CD4-positive, alpha-beta T cell treated with Interleukin-1 beta for 1 hour (primary cell): ENCODE data around the gene CAPN10.

Experiments
- DNase-seq, 2 donors: peaks; one replicate each; pipeline ENCODE4 v3.0.0-alpha.2; 2020 to 2022

CAPN10 gene

GRCh38 chr2:240626531-240627300 is 40.2 kb downstream of the CAPN10 start:
- peak; percentile 27 to 65 for DNase-seq

GRCh38 chr2:240627736-240628506 is 41.4 kb downstream of the CAPN10 start:
- no peak for DNase-seq

- no peak for DNase-seq
Observed at GRCh38 chr2:240628507-240628807, 41.9 kb downstream of the CAPN10 start.

GRCh38 chr2:240628808-240629618 is 42.5 kb downstream of the CAPN10 start:
- DNase-seq = no peak

- no peak for DNase-seq
Observed at GRCh38 chr2:240629619-240629967, 43.1 kb downstream of the CAPN10 start.

- DNase-seq = no peak
Observed at GRCh38 chr2:240629968-240630770, 43.6 kb downstream of the CAPN10 start.

GRCh38 chr2:240630771-240631547 is 44.4 kb downstream of the CAPN10 start:
- no peak for DNase-seq

- DNase-seq = no peak
Observed at GRCh38 chr2:240631548-240632305, 45.2 kb downstream of the CAPN10 start.

GRCh38 chr2:240632306-240632721 is 45.8 kb downstream of the CAPN10 start:
- DNase-seq = no peak

GRCh38 chr2:240635121-240635997 is 48.8 kb downstream of the CAPN10 start:
- no peak for DNase-seq

- no peak for DNase-seq
Observed at GRCh38 chr2:240635998-240636547, 49.5 kb downstream of the CAPN10 start.

- no peak for DNase-seq
Observed at GRCh38 chr2:240636563-240637115, 50.1 kb downstream of the CAPN10 start.

GRCh38 chr2:240637116-240637900 is 50.8 kb downstream of the CAPN10 start:
- DNase-seq = no peak

- no peak for DNase-seq
Observed at GRCh38 chr2:240637901-240638345, 51.4 kb downstream of the CAPN10 start.

- no peak for DNase-seq
Observed at GRCh38 chr2:240638512-240639160, 52.1 kb downstream of the CAPN10 start.

GRCh38 chr2:240639566-240639965 is 53.0 kb downstream of the CAPN10 start:
- DNase-seq = no peak

- peak in 1 of 2 donors; percentile 25 for DNase-seq
Observed at GRCh38 chr2:240640939-240641338, 54.4 kb downstream of the CAPN10 start.
